ENCODE results near the gene CCDC146. TPM values are rescaled to one million over a fixed set of nuclear protein-coding genes. Genes with fewer than 3 reads are reported as not detected.

CCDC146 gene
- total RNA-seq, 1 experiment from 2014 or later = 0.72 TPM

- TF ChIP-seq, protein P1, sequence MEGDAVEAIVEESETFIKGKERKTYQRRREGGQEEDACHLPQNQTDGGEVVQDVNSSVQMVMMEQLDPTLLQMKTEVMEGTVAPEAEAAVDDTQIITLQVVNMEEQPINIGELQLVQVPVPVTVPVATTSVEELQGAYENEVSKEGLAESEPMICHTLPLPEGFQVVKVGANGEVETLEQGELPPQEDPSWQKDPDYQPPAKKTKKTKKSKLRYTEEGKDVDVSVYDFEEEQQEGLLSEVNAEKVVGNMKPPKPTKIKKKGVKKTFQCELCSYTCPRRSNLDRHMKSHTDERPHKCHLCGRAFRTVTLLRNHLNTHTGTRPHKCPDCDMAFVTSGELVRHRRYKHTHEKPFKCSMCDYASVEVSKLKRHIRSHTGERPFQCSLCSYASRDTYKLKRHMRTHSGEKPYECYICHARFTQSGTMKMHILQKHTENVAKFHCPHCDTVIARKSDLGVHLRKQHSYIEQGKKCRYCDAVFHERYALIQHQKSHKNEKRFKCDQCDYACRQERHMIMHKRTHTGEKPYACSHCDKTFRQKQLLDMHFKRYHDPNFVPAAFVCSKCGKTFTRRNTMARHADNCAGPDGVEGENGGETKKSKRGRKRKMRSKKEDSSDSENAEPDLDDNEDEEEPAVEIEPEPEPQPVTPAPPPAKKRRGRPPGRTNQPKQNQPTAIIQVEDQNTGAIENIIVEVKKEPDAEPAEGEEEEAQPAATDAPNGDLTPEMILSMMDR (conservative IDR thresholded peaks at IDR 0.05) = no peak
- Histone ChIP-seq H3K9me3 (ENCODE audit: control insufficient read depth, low read depth, low read length) (no peaks in the 10 kb centered on the region), H3K27me3 (ENCODE audit: insufficient read depth, low read length) (no peaks in the 10 kb centered on the region), H3T11ph (ENCODE audit: low read length) (no peak overlapping the region), H3K56ac (ENCODE audit: insufficient read length, low read depth, low read length) (no peak overlapping the region), H4K91ac (ENCODE audit: insufficient read length, low read depth, low read length) (no peak overlapping the region), H3K27ac (ENCODE audit: insufficient read length, low read depth, low read length) (no peak overlapping the region), H3K4ac (ENCODE audit: low read depth, low read length) (no peak overlapping the region), H4K20me1 (ENCODE audit: control insufficient read depth, insufficient read depth, insufficient read length) (no peaks in the 10 kb centered on the region), H2BK5ac (ENCODE audit: insufficient read length, low read length) (no peak overlapping the region), H2BK15ac (ENCODE audit: low read depth, low read length) (no peak overlapping the region), H3K14ac (ENCODE audit: insufficient read depth, low read length) (no peak overlapping the region), H3K18ac (ENCODE audit: insufficient read length, low read depth, low read length) (no peak overlapping the region), H3K79me2 (ENCODE audit: insufficient read depth, low read length) (no peaks in the 10 kb centered on the region), H4K5ac (ENCODE audit: insufficient read length, low read depth, low read length) (no peak overlapping the region), H2BK20ac (ENCODE audit: low read depth, low read length, poor library complexity, severe bottlenecking) (no peak overlapping the region), H3K79me1 (ENCODE audit: insufficient read depth, low read depth, low read length, poor library complexity, severe bottlenecking) (no peaks in the 10 kb centered on the region), H2BK12ac (ENCODE audit: insufficient read length, low read depth, low read length) (no peak overlapping the region), H3K4me1 (ENCODE audit: insufficient read depth, low read length) (no peaks in the 10 kb centered on the region; the same call in 1 of the 2 replicates), H3K23me2 (ENCODE audit: insufficient read length, low read depth, low read length, poor library complexity, severe bottlenecking) (no peaks in the 10 kb centered on the region), H4K8ac (replicated peaks; ENCODE audit: insufficient read length, low read depth, low read length) (no peak overlapping the region), H2AFZ (ENCODE audit: low read length) (no peak overlapping the region), H3K4me2 (ENCODE audit: insufficient read depth, insufficient read length, low read length) (no peak overlapping the region), H3K9ac (ENCODE audit: extremely low read depth, insufficient read length, low read length) (no peak overlapping the region), H2AK5ac (ENCODE audit: insufficient read length, low read length) (no peak overlapping the region), H2BK120ac (ENCODE audit: low read depth, low read length, poor library complexity, severe bottlenecking) (no peak overlapping the region), H3K23ac (ENCODE audit: insufficient read length, low read depth, low read length) (no peak overlapping the region)
- no peak for DNase-seq
- no CpG with 5 or more reads among the region's 5 CpGs for WGBS (ENCODE audit: extremely low coverage, insufficient read length, low lambda C conversion rate)
- Mint-ChIP-seq H3K27ac (no peak overlapping the region), H3K4me3 (no peak overlapping the region), H3K9me3 (no peaks in the 10 kb centered on the region), H3K27me3 (ENCODE audit: low read depth) (no peaks in the 10 kb centered on the region; the same call in 1 of the 2 replicates), H3K36me3 (ENCODE audit: insufficient read depth in 1 of 3, low read depth in 3 of 3) (no peaks in the 10 kb centered on the region), H3K4me1 (peaks cover 10 to 14% of the 10 kb centered on the region in 2 experiments)
These were observed 191.6 kb downstream of the CCDC146 start for GRCh38 chr7:77313876-77314480.

Measured in H9 (cell line).